ENCODE data around the gene E4F1.
A peak's percentile ranks its signal among the peaks of the same experiment; 100 is the strongest.

E4F1 gene

GRCh38 chr16:2223221-2223941 lies at the start of gene E4F1:
Gene E4F1, plus strand, starts transcription at chr16:2223591. Its CDS starts 23 bp downstream, at chr16:2223614.
- Histone ChIP-seq H3K4me3 (peak within 1 kb of the TSS; percentile 84 to 100 (median 98)), H3K27ac (peak within 1 kb of the TSS; percentile 71 to 96 (median 89))

- Histone ChIP-seq H3K27ac (no peak overlapping the region), H3K4me3 (no peak overlapping the region)
Measured at GRCh38 chr16:2173916-2174315, 49.5 kb upstream of the E4F1 start.

- H3K27ac ChIP-seq: peak overlapping the region in 1 of 21 experiments; percentile 28
- no peak overlapping the region for H3K4me3 ChIP-seq
Measured at GRCh38 chr16:2174396-2175131, 48.8 kb upstream of the E4F1 start.

GRCh38 chr16:2175454-2175853 lies 47.9 kb upstream of the E4F1 start:
- H3K27ac ChIP-seq: no peak overlapping the region

GRCh38 chr16:2176047-2176446 lies 47.3 kb upstream of the E4F1 start:
- no peak overlapping the region for H3K27ac ChIP-seq

More at GRCh38 chr16:2175454-2175853, 47.9 kb upstream of the E4F1 start:
- no peak overlapping the region for H3K4me3 ChIP-seq

GRCh38 chr16:2177101-2177500 lies 46.3 kb upstream of the E4F1 start:
- Histone ChIP-seq H3K4me3 (no peak overlapping the region), H3K27ac (no peak overlapping the region)

More at GRCh38 chr16:2176047-2176446, 47.3 kb upstream of the E4F1 start:
- no peak overlapping the region for H3K4me3 ChIP-seq

- no peak overlapping the region for H3K27ac ChIP-seq
- no peak overlapping the region for H3K4me3 ChIP-seq
Measured at GRCh38 chr16:2177561-2177960, 45.8 kb upstream of the E4F1 start.

- Histone ChIP-seq H3K4me3 (peak overlapping the region in 1 of 7 experiments; percentile 22), H3K27ac (no peak overlapping the region)
Measured at GRCh38 chr16:2178321-2179106, 44.9 kb upstream of the E4F1 start.

GRCh38 chr16:2179107-2179501 lies 44.3 kb upstream of the E4F1 start:
- H3K4me3 ChIP-seq: peak overlapping the region in 3 of 7 experiments; percentile 8 to 22 (median 11)

GRCh38 chr16:2179576-2179975 lies 43.8 kb upstream of the E4F1 start:
- H3K4me3 ChIP-seq: peak overlapping the region in 3 of 7 experiments; percentile 8 to 22 (median 11)
- peak overlapping the region in 2 of 21 experiments; percentile 67 for H3K27ac ChIP-seq

More at GRCh38 chr16:2179107-2179501, 44.3 kb upstream of the E4F1 start:
- peak overlapping the region in 3 of 21 experiments; percentile 15 to 67 (median 67) for H3K27ac ChIP-seq

GRCh38 chr16:2180461-2180860 lies 42.9 kb upstream of the E4F1 start:
- no peak overlapping the region for H3K27ac ChIP-seq

GRCh38 chr16:2180962-2181923 lies 42.1 kb upstream of the E4F1 start:
- no peak overlapping the region for H3K27ac ChIP-seq

More at GRCh38 chr16:2180461-2180860, 42.9 kb upstream of the E4F1 start:
- H3K4me3 ChIP-seq: no peak overlapping the region

GRCh38 chr16:2181952-2182351 lies 41.4 kb upstream of the E4F1 start:
- Histone ChIP-seq H3K4me3 (no peak overlapping the region), H3K27ac (no peak overlapping the region)

More at GRCh38 chr16:2180962-2181923, 42.1 kb upstream of the E4F1 start:
- no peak overlapping the region for H3K4me3 ChIP-seq

- H3K27ac ChIP-seq: no peak overlapping the region
- no peak overlapping the region for H3K4me3 ChIP-seq
Measured at GRCh38 chr16:2183671-2184070, 39.7 kb upstream of the E4F1 start.

- Histone ChIP-seq H3K4me3 (no peak overlapping the region), H3K27ac (no peak overlapping the region)
Measured at GRCh38 chr16:2184346-2184745, 39.0 kb upstream of the E4F1 start.

- no peak overlapping the region for H3K4me3 ChIP-seq
- no peak overlapping the region for H3K27ac ChIP-seq
Measured at GRCh38 chr16:2184962-2185361, 38.4 kb upstream of the E4F1 start.

GRCh38 chr16:2186064-2186463 lies 37.3 kb upstream of the E4F1 start:
- no peak overlapping the region for H3K4me3 ChIP-seq

GRCh38 chr16:2186505-2186904 lies 36.9 kb upstream of the E4F1 start:
- Histone ChIP-seq H3K4me3 (no peak overlapping the region), H3K27ac (no peak overlapping the region)

More at GRCh38 chr16:2186064-2186463, 37.3 kb upstream of the E4F1 start:
- H3K27ac ChIP-seq: no peak overlapping the region

GRCh38 chr16:2187212-2187611 lies 36.2 kb upstream of the E4F1 start:
- Histone ChIP-seq H3K4me3 (no peak overlapping the region), H3K27ac (no peak overlapping the region)
